Liver (tissue), 9 donors: ENCODE results near the gene ILKAP. TPM values are rescaled to one million over a fixed set of nuclear protein-coding genes. Genes with fewer than 3 reads are reported as not detected.

Source experiments
- DNase-seq: peaks from one replicate; pipeline ENCODE4 v3.0.0-alpha.2; 2017; ENCODE audit warnings: low spot score
- H3K27ac ChIP-seq, 2 donors: one replicate each; pipeline ENCODE4 v1.7.0; 2013; ENCODE audit warnings: inconsistent platforms in 2 of 2, low read length in 2 of 2, control low read depth in 1 of 2, low read depth in 1 of 2, mild to moderate bottlenecking in 1 of 2
- H3K27me3 ChIP-seq, 4 donors: one replicate each; pipeline versions ENCODE4 v1.6.1 to v1.7.0; 2013; ENCODE audit warnings: low read length in 3 of 4, inconsistent platforms in 1 of 4, mild to moderate bottlenecking in 1 of 4, moderate library complexity in 1 of 4; ENCODE audit not compliant: control insufficient read depth in 4 of 4, insufficient read depth in 4 of 4
- H3K36me3 ChIP-seq, 4 donors: one replicate each; pipeline versions ENCODE4 v1.6.1 to v1.7.0; 2013; ENCODE audit warnings: low read length in 3 of 4, mild to moderate bottlenecking in 3 of 4, low read depth in 1 of 4, moderate library complexity in 1 of 4; ENCODE audit not compliant: control insufficient read depth in 4 of 4, insufficient read depth in 3 of 4
- H3K4me1 ChIP-seq, 4 donors: one replicate each; pipeline versions ENCODE4 v1.6.1 to v1.7.0; 2013; ENCODE audit warnings: low read length in 3 of 4, mild to moderate bottlenecking in 3 of 4, moderate library complexity in 1 of 4; ENCODE audit not compliant: control insufficient read depth in 4 of 4, insufficient read depth in 4 of 4
- H3K4me3 ChIP-seq, 3 donors: one replicate each; pipeline versions ENCODE4 v1.6.1 to v1.7.0; 2013; ENCODE audit warnings: low read length in 3 of 3, control low read depth in 1 of 3, low read depth in 1 of 3, mild to moderate bottlenecking in 1 of 3
- H3K9ac ChIP-seq, 2 donors: one replicate each; pipeline ENCODE4 v1.7.0; 2013; ENCODE audit warnings: low read length in 2 of 2, mild to moderate bottlenecking in 2 of 2, moderate library complexity in 2 of 2, control low read depth in 1 of 2, low read depth in 1 of 2
- H3K9me3 ChIP-seq, 4 donors: one replicate each; pipeline versions ENCODE4 v1.6.1 to v1.7.0; 2013; ENCODE audit warnings: low read length in 3 of 4; ENCODE audit not compliant: control insufficient read depth in 4 of 4
- ATF3 ChIP-seq: IDR thresholded peaks from 2 replicates; pipeline ENCODE4 v1.6.1; 2016; ENCODE audit warnings: antibody characterized with exemption
- CTCF ChIP-seq: fragments of 150-350 bp; IDR thresholded peaks from 2 replicates; pipeline ENCODE4 v1.5.1; 2017; ENCODE audit warnings: improper control_type of control experiment, low read depth, low read length; ENCODE audit not compliant: missing input control
- EGR1 ChIP-seq, 2 donors: IDR thresholded peaks; 2 replicates each; pipeline ENCODE4 v1.6.1; 2016 to 2018; ENCODE audit warnings: antibody characterized with exemption in 2 of 2, low read depth in 2 of 2
- FOXA2 ChIP-seq: IDR thresholded peaks from 2 replicates; pipeline ENCODE4 v1.6.1; 2016; ENCODE audit warnings: antibody characterized with exemption
- GABPA ChIP-seq, 2 donors: IDR thresholded peaks in 1 of 2; conservative IDR thresholded peaks in 1 of 2; 2 replicates each; pipeline ENCODE4 v1.6.1; 2016; ENCODE audit warnings: antibody characterized with exemption in 2 of 2, mild to moderate bottlenecking in 1 of 2, moderate library complexity in 1 of 2
- HNF4A ChIP-seq, 2 donors: conservative IDR thresholded peaks; 2 replicates each; pipeline ENCODE4 v1.6.1; 2016; ENCODE audit warnings: antibody characterized with exemption in 2 of 2, mild to moderate bottlenecking in 2 of 2
- HNF4G ChIP-seq: IDR thresholded peaks from 2 replicates; pipeline ENCODE4 v1.6.1; 2016; ENCODE audit warnings: antibody characterized with exemption
- JUND ChIP-seq, 2 donors: IDR thresholded peaks; 2 replicates each; pipeline ENCODE4 v1.6.1; 2016; ENCODE audit warnings: antibody characterized with exemption in 2 of 2
- MAX ChIP-seq: IDR thresholded peaks from 2 replicates; pipeline ENCODE4 v1.6.1; 2016; ENCODE audit warnings: antibody characterized with exemption
- NR2F2 ChIP-seq: IDR thresholded peaks from 2 replicates; pipeline ENCODE4 v1.6.1; 2016; ENCODE audit warnings: antibody characterized with exemption
- REST ChIP-seq: IDR thresholded peaks from 2 replicates; pipeline ENCODE4 v1.6.1; 2016; ENCODE audit warnings: antibody characterized with exemption, mild to moderate bottlenecking
- SP1 ChIP-seq: IDR thresholded peaks from 2 replicates; pipeline ENCODE4 v1.6.1; 2018; ENCODE audit warnings: antibody characterized with exemption, mild to moderate bottlenecking
- WGBS: extraction: QIAGEN DNeasy Blood & Tissue Kit; methylation state at CpG from one replicate; pipeline ENCODE4 v1.1.7; 2013; 5-methylcytosine and 5-hydroxymethylcytosine counted together
- polyA plus RNA-seq, 2 donors: library from polyadenylated mRNA; stranded (reverse) in 1 of 2; unstranded in 1 of 2; fragments of 200-250 nt in 1 of 2; fragments of >200 nt in 1 of 2; fragmentation: Nextera tagmentation in 1 of 2; extraction: Ambion mirVana in 1 of 2; gene quantifications; one replicate each; pipeline versions ENCODE4 v1.2.1 to v1.2.3, GENCODE V29; 2013 to 2015
- total RNA-seq, 2 donors: library from RNA; depleted of rRNA; stranded (reverse); fragments of >200 nt; gene quantifications; one replicate each; pipeline ENCODE4 v1.2.3, GENCODE V29; 2014
- donor health status: healthy.
- donor health status: healthy.
- donor health status: healthy.
- donor health status: healthy.
- donor health status: healthy.

The ILKAP gene
- total and polyA plus RNA-seq, 4 donors: 15.0 to 21.1 (median 20.0) TPM

- TF ChIP-seq HNF4A (conservative IDR thresholded peaks at IDR 0.05) (no peak), NR2F2 (no peak), ATF3 (no peak), REST (no peak), FOXA2 (no peak)
- Histone ChIP-seq H3K4me1 (no peaks in the 10 kb centered on the region), H3K27me3 (no peaks in the 10 kb centered on the region), H3K4me3 (no peak overlapping the region), H3K9ac (no peak overlapping the region), H3K36me3 (no peaks in the 10 kb centered on the region), H3K27ac (no peak overlapping the region), H3K9me3 (no peaks in the 10 kb centered on the region)
- DNase-seq: no peak
- 94% methylated on average over 22 of the region's 22 CpGs for WGBS
Observed at GRCh38 chr2:238129166-238130010, 74.1 kb downstream of the ILKAP start.

- DNase-seq: no peak
- H3K27me3 ChIP-seq: no peaks in the 10 kb centered on the region
- 82% methylated on average over 30 of the region's 30 CpGs for WGBS
Observed at GRCh38 chr2:238128534-238129001, 74.9 kb downstream of the ILKAP start.

More at GRCh38 chr2:238128534-238129001, 74.9 kb downstream of the ILKAP start:
- H3K9ac ChIP-seq: no peak overlapping the region
- H3K36me3 ChIP-seq: no peaks in the 10 kb centered on the region
- TF ChIP-seq SP1 (no peak), GABPA (IDR thresholded peaks at IDR 0.05 in 1 of 2, conservative IDR thresholded peaks at IDR 0.05 in 1 of 2) (no peak), JUND (IDR thresholded peaks at IDR 0.05) (no peak), HNF4G (no peak), CTCF (no peak), ATF3 (no peak), MAX (no peak), EGR1 (IDR thresholded peaks at IDR 0.05; ENCODE audit: low read depth in 2 of 2) (no peak)
- H3K9me3 ChIP-seq: no peaks in the 10 kb centered on the region
- no peak overlapping the region for H3K27ac ChIP-seq
- no peaks in the 10 kb centered on the region for H3K4me1 ChIP-seq
- H3K4me3 ChIP-seq: no peak overlapping the region
